GM18511 (cell line): ENCODE results near the gene RIPK1.
"Not testable (repeated sequence)": the region's sequence is repeated elsewhere in the genome, so short reads cannot be mapped to it uniquely, and the experiment has no call there.

Source experiments
- ATAC-seq: cut with Tn5 transposase; IDR thresholded peaks from one replicate; pipeline ENCODE4 v1.9.1; 2021; ENCODE audit warnings: mild to moderate bottlenecking, moderate library complexity; ENCODE audit not compliant: unreplicated experiment

The RIPK1 gene

DNA sequence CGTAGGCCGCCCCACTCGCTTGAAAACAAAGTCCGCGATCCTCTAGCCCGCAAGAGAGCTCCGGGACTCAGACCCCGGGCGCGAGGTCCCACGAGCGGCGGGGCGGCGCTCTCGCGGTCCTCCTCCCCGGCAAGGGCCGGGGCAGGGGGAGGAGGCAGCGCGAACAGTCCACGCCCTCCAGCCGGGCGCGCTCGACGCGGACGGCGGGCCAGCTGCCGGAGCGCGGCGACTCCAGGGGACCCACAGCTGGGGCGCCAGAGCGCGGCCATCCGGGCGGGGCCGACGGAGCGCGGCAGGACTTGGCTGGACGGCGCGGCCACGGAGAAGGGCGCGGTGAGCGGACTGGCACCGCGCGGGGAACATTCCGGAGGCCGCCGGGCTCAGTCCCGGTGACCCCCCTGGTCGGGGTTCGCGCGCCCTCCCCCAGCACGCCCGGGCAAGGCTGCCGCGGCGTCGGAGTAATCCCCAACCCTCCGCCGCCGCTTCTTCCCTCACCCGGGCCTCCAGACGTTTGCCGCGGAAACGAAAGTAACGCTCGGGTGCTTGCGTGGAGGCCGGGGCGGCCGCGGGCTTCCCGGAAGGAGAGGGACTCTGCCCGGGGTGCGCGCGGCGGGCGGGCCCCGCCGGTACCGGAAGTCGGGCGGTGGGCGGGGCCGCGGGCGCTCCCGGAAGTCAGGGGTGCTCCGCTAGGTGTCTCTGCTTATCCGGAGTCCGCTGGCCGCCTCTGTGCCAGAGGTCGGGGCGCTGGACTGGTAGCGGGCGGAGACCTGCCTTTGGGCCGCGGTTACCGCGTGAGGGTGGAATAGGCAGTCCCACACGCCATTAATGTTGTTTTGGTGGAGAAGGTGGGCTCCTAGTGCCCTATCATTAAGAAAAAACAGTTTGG is at the start of gene RIPK1:
Gene RIPK1 (plus strand): TSS at position 166 of the 886 bp plus-strand sequence. CDS start 8,330 bp downstream, outside the sequence.
- peak; percentile 87 for ATAC-seq

DNA sequence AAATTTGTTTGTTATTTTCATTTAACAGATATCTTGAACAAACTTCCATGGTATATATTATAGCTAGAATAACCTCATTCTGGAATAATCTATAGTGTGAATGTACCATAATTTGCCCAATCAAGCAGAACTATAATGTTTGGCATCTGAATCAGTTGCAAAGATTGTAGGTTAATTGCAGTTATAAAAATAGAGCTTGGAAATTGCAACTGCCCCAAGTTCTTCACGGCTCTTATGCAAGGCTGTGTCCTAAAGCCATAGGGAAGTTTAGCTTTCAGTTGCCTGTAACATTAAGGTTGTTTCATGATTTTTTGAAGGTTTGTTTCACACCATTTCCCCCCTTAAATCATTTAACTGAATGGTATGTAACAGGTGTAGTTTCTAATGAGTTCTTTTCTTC is 49.2 kb upstream of the RIPK1 start:
- ATAC-seq = no peak

DNA sequence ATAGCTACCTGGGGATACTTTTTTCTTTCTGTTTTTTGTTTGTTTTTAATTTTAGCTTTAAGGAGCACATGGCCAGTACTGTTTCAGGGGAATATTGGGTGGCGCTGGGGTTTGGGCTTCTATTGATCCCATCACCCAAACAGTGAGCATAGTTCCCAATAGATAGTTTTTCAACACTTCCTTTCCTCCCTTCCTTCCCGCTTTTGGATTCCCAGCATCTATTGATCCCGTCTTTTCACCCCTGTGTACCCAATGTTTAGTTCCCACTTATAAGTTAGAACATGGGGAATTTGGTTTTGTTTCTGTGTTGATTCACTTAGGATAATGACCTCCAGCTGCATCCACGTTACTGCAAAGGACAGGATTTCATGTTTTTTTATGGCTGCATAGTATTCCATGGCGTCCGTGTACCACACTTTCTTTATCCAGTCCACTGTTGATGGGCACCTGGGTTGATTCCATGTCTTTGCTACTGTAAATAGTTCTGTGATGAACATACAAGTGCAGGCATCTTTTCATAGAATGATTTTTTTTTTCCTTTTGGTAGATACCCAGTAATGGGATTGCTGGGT is 48.5 kb upstream of the RIPK1 start:
- no peak for ATAC-seq

DNA sequence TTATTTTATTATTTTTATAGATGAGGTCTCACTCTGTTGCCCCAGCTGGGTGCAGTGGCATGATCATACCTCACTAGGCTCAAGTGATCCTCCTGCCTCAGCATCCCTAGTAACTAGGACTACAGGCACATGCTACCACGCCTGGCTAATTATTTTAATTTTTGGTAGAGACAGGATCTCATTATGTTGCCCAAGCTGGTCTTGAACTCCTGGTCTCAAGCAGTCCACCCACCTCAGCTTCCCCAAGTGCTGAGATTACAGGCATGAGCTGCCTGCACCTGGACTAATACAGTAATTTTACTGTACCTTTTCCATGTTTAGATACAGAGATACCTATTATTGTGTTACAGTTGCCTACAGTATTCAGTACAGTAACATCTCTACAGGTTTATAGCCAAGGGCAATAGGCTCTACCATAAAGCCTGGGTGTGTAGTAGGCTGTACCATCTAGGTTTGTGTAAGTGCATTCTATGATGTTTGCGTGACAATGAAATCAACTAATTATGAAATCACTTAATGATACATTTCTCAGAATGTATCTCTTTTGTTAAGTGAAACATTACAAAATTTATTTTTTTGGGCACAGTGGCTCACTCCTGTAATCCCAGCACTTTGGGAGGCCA is 47.2 kb upstream of the RIPK1 start:
- not testable (repeated sequence) for ATAC-seq

DNA sequence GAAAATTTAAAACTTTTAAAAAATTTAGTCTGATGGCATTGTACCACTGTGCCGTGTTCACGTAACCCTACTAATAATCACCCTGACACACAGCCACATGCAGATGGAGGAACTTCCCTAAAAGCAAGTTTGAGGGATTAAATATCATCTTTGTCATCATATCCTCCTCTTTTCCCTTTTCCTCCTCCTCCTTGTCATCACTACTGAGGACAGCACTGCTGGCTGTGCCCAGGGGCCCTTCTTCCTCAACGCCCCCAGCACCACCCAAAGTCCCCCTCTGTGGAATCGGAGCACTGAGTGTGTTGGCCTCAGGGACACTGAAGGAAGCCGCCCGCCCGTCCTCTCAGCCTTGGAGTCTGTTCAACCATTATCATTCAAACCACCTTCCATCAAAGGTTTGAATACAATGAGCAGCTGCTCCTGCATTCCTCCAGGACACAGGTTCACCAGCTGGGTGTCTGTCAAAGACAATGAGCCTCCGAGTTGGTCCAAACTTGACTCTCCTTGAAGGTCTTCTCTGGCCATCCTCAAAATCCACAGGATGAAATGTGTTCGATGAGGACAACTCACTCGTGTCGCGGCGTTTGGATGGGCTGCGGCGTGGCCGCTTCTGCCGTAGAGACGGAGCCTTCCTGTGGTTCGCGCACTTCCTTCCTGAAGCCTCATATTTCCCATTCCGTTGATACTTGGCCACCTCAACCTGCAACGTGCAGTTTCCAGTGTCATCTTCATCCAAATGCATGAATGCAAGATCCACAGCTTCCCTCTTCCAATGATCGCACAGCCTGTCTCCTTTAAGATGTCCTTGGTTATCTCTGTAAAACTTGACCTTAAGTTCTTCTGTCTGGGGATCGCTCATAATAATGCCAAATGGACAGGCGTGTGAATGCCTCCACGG is 45.3 kb upstream of the RIPK1 start:
- ATAC-seq = peak; percentile 12

DNA sequence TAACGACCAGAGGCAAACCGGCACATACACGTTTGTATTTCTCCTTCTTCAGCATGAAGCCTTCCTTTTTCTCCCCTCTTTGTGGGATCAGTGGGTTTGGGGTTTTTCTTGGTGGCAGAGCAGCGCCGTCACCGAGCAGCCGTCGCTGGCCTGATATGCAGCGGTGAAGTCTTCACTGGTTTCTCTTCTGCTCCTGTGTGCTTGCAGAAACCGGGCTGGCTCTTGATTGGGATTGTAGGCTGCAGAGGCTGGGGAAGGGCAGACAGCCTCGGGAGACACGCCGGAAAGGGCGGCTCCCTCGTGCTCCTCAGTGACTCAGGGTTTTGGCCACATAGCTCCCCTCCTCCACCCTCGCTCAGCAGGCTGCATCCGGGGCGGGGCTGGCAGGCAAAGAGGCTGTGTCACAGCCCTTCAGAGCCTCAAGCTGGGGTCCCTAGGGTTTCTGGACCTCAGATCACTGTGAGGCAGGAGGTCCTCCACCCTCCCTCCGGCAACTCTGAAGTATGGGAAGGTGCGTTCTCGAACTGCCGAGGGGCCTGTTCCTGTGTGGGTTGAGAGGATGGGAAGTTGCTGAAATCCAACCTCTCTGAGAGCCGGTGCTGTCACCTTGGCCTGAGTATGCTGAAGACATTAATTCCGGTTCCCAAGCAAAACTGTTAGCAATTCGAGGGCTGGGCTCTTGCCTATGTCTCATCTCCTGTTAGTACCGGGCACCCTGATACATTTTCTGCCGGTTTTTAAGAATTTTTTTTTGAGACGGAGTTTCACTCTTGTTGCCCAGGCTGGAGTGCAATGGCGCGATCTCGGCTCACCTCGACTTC is 44.4 kb upstream of the RIPK1 start:
- peak; percentile 87 for ATAC-seq

DNA sequence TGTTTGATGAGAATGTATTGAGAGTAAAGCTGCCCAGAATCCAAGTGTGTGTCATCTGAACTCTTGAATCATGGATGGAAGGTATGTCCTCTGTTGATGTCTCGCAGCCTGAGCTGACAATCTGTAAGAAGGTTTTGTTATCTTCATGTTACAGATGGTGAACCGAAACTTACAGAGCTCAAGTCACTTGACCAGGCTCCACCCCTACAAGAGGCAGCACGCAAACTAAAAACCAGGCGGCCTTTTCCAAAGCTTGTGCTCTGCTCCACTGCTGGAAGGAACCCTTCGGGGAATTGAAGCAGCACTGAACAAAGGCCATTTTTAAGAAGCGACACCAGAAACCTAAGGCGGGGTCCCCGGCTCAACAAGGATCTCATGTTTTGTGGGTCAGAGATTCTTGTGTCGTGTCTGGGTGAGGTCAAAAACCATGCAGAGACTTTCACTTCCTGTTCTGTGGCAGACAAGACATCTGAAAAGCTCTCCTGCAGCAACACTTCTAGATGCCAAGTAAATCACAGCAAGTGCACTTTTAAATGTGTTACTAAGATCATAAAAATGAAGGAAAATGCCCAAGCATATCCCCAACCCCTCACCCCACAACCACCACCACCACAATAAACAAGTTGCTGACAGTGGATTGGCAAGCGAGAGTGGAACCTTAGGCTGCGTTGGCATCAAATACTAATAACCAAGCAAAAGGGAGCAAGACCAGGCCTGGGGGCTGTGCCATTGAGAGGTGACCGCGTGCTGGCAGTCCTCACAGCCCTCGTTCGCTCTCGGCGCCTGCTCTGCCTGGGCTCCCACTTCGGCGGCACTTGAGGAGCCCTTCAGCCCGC is 41.3 kb upstream of the RIPK1 start:
- peak; percentile 76 for ATAC-seq

DNA sequence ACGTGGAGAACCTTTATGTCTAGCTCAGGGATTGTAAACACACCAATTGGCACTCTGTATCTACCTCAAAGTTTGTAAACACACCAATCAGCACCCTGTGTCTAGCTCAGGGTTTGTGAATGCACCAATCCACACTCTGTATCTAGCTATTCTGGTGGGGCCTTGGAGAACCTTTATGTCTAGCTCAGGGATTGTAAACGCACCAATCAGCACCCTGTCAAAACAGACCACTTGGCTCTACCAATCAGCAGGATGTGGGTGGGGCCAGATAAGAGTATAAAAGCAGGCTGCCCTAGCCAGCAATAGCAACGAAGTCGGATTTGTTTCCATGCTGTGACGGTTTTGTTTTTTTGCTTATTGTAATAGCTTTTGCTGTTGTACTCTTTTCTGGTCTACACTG is 40.1 kb upstream of the RIPK1 start:
- not testable (repeated sequence) for ATAC-seq

DNA sequence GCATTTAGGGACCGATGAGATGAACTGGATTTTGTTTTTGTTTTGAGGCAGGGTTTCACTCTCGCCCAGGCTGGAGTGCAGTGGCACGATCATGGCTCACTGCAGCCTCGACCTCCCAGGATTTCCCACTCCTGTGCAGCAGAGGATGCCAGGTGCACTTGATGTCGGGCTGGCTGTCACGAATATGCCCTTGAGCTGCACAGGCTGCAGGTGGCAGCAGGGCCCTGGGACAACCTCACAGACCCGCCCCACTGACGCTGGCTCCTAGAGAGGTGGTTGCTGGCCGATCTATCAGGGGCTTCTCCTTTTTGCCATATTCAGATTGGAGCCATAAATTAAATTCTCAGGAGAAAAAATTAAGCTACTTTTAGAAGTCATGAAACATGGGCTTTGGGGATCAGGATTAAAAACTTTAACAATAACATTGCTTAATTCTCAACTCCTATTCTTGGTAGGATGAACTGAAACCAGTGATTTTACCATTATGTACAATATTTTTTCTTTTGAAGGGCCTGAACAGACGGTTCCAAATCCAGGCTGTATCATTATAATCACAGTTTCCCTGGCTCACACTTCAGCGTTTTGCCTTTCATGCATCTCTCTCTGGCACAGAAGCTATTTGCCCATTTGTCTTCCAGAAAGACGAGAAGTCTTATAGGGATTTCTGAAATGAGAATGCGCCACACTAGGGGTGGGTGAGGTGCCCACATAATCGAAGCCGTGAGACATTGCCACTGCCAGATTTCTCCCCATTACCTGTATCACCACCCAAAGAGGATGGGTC is 36.2 kb upstream of the RIPK1 start:
- ATAC-seq = no peak

DNA sequence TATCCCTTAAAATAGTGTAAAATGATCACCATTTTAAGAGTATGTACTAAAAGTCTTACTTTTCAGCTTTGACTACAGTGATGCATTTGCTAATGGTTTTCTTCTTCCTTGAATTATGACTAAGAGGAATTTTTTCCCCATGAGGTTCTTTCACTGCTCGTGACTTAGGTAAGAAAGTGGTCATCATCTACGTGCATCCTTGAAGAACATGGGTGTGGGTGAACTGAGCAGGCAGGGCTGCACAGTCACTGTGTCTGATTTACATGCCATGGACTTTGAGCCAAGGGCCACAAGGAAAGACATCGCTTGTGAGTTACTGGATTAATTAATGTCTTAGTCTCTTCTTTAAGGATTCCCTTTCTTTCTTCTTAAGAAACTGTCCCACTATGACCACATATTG is 35.3 kb upstream of the RIPK1 start:
- no peak for ATAC-seq

DNA sequence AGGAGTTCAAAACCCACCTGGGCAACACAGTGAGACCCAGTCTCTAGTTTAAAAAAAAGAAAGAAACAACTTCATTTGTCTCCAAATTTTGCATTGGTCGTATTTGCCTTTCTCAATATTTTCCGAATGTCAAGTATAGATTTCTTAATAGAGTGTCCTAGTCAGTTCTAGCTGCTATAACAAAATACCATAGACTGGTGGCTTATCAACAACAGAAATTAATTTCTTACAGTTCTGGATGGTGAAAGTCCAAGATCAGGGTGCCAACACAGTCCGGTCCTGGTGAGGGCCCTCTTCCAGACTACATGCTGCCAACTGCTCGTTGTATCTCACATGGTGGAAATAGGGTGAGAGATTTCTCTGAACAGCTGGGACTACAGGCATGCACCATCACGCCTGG is 34.6 kb upstream of the RIPK1 start:
- ATAC-seq = no peak

DNA sequence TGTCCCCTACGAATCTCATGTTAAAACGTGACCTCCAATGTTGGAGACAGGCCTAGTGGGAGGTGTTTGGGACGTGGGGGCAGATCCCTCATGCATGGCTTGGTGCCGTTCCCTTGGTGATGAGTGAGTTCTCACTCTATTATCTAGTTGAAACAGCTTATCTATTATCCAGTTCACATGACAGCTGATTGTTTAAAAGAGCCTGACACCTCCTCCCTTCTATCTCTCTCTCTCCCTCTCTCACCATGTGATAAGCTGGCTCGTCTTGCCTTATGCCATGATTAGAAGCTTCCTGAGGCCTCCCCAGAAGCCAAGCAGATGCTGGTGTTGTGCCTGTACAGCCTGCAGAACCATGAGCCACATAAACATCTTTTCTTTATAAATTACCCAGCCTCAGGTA is 32.9 kb upstream of the RIPK1 start:
- ATAC-seq = no peak

DNA sequence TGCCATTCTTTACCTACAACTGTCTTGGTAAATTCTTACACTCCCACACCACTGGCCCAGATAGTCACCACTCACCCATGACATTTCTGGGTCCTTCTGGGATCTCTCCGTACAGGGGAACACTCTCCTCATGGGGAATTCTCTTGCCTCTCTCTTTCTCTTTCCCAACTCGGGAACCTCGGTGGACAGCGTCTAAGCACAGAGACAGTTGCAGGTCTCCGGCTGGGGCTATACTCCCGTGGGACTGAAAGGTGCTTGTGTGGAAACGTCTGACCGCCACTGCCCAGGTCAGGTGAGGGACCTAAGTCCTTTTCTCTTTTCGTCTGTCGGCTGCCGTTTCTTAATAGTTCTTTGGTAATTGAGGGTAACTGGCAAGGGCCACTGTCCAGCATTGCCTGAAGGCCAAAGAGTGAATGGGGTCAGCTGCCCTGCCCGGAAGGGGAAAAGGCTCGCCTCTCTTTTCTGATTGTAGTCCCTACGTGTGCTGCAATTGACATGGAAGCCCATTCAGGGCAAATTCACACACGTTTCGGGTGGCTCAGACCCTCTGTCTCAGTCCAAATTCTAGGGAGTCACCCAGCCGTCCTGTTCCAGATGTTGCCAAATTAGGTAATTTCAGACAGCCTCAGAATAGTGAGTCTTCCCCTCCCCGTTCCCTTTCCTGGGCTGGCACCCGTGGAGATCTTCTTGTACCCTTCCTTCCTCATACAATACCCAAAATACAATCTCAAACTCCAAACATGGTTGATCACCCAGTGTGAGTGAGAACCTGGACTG is 31.2 kb upstream of the RIPK1 start:
- no peak for ATAC-seq

DNA sequence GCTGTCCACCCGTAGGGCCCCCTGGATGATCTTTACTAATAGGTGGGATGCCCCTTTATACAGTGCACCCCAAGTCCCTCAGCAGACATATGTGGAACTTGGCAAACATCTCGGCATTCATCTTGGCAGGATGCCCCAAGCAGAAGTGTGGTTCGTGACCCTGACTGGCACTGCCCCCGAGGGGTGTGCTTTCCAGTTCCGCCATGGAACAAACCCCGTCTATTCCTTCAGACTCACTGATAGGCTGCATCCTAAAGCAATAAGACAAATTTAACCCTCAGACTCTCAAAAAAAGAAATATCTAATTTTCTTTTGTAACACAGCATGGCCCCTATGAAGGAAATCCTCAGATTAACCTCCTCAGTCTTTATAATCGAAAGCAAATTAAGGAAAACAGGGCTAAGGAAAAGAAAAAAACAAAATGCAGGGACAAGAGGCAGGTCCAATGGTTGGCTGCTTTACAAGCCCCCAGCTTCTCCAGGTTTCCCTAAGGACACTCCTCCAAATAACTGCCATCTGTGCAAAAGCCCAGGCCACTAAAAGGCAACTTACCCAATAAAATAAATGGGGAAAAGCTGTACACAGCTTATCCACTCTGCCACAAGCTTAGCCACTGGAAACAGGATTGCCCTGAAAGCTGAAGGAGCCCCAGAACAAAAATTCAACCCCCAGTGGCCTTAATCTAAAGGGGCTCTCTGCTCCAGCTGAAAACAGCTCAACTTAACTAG is 30.5 kb upstream of the RIPK1 start:
- no peak for ATAC-seq

DNA sequence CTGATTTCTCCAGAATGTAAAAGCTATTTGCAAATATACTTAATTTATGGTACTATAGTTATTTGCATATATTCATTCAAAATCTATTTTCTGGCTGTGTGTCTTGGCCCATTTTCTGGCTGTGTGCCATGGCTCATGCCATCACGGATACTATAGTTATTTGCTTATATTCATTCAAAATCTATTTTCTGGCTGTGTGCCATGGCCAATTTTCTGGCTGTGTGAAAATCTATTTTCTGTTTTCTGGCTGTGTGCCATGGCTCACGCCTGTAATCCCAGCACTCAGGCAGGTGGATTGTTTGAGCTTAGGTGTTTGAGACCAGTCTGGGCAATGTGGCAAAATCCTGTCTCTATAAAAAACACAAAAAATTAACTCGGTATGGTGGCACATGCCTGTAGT is 28.9 kb upstream of the RIPK1 start:
- no peak for ATAC-seq

DNA sequence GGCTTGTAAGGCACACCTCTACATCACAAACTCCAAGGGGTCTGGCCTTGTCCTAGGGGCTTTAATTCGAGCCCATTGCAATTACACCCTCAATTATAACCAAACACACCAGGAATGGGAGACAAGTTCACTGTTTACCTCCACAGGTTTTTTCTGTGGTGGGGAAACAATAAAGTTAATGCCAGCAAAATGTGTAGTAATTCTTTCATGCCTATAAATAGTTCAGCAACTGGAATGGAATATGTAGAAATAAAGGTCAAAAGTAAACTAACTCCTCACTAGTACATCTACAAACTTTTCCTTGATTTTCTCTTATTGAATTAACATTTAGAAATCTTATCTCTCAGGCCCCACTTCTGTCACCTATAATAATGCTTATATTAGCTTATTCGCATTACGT is 27.1 kb upstream of the RIPK1 start:
- no peak for ATAC-seq

DNA sequence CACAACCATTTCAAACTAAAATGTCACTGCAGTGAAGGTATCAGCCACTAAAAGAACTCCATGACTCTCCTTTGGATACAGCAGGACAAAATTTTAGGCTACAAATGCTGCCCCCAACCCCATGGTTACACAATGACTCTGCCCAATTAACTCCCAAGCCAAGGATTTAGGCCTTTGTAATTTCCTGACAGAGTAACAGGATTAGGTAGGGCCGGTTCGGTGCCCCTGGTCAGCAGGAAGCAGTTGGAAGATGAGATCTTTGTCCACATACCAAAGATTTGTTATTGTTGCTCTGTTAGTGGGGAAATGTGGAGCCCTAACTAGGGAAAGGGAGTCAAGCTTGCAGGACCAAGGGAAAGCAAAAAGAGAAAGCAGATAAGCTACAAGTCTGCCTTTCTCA is 26.7 kb upstream of the RIPK1 start:
- ATAC-seq = no peak
